Measurements from ENCODE around the gene GLUD1.

GLUD1 gene

DNA sequence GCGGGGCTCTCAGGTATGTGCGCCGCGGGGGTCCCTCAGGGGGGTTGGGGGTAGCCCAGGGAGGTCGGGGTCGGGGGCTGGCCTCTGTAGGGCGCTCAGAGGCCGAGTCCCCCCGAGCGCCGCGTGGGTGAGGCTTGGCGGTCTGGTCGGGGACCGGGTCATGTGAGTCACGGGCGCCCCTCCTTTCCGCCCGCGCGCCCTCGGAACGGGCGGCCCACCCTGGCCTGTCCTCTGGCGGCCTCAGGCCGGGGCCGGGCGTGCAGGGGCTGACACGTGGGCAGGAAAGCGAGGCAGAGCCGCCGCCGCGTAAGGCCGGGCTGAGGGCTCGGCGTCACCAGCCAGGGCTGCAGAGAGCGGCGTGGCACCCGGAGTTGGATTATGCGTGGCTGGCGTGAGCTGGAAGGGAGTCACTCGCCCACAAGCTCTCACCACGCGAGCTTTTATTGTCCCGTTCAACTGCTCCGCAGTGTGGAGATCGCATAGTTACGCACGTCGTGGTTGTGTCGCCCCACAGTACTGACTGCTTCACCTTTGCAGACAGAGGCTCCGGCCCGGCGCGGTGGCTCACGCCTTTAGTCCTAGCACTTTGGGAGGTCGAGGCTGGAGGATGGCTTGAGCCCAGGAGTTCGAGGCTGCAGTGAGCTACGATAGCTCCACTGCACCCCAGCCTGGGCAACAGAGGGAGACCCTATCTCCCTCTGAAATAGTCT lies 748 bp upstream of the GLUD1 start (continued):
- TF ChIP-seq, protein P1, sequence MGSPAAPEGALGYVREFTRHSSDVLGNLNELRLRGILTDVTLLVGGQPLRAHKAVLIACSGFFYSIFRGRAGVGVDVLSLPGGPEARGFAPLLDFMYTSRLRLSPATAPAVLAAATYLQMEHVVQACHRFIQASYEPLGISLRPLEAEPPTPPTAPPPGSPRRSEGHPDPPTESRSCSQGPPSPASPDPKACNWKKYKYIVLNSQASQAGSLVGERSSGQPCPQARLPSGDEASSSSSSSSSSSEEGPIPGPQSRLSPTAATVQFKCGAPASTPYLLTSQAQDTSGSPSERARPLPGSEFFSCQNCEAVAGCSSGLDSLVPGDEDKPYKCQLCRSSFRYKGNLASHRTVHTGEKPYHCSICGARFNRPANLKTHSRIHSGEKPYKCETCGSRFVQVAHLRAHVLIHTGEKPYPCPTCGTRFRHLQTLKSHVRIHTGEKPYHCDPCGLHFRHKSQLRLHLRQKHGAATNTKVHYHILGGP (tag by site-specific recombination; IDR thresholded peaks at IDR 0.05) = no peak
- TF ChIP-seq REPIN1 (tag by site-specific recombination; IDR thresholded peaks at IDR 0.05; ENCODE audit: low read depth) (no peak), ZNF174 (tag by site-specific recombination; IDR thresholded peaks at IDR 0.05) (no peak), OVOL3 (tag by site-specific recombination; IDR thresholded peaks at IDR 0.05) (no peak), ZBTB7A (tag by site-specific recombination; IDR thresholded peaks at IDR 0.05; ENCODE audit: low read depth) (no peak; the same call in 1 of the 2 replicates), ZBTB17 (tag by site-specific recombination; IDR thresholded peaks at IDR 0.05) (peak; percentile 88), ZNF121 (tag by site-specific recombination; IDR thresholded peaks at IDR 0.05) (peak; percentile 95), ZSCAN23 (tag by site-specific recombination; IDR thresholded peaks at IDR 0.05) (no peak), ZNF555 (tag by site-specific recombination; conservative IDR thresholded peaks at IDR 0.05) (no peak), ZNF48 (tag by site-specific recombination; IDR thresholded peaks at IDR 0.05) (no peak), ZNF621 (tag by site-specific recombination; IDR thresholded peaks at IDR 0.05) (no peak), GFI1B (tag by site-specific recombination; IDR thresholded peaks at IDR 0.05) (no peak), ZNF776 (tag by site-specific recombination; IDR thresholded peaks at IDR 0.05; ENCODE audit: borderline replicate concordance) (no peak), MZF1 (tag by site-specific recombination; IDR thresholded peaks at IDR 0.05; ENCODE audit: borderline replicate concordance) (no peak), ZNF239 (tag by site-specific recombination; IDR thresholded peaks at IDR 0.05) (no peak), ZNF837 (tag by site-specific recombination; IDR thresholded peaks at IDR 0.05) (no peak), MYNN (tag by site-specific recombination; IDR thresholded peaks at IDR 0.05; ENCODE audit: borderline replicate concordance) (peak; percentile 33; the same call in 1 of the 2 replicates), SCRT1 (tag by site-specific recombination; IDR thresholded peaks at IDR 0.05; ENCODE audit: borderline replicate concordance) (no peak), ZNF626 (tag by site-specific recombination; IDR thresholded peaks at IDR 0.05) (no peak), ZXDB (tag by site-specific recombination; IDR thresholded peaks at IDR 0.05) (peak; percentile 98), ZNF560 (tag by site-specific recombination; IDR thresholded peaks at IDR 0.05; ENCODE audit: borderline replicate concordance) (no peak), ZBTB1 (tag by site-specific recombination; IDR thresholded peaks at IDR 0.05) (no peak), ZNF221 (tag by site-specific recombination; IDR thresholded peaks at IDR 0.05; ENCODE audit: borderline replicate concordance) (no peak), IKZF3 (tag by site-specific recombination; IDR thresholded peaks at IDR 0.05) (0 out of 2 replicates have a peak, but pooled peaks have one; percentile 19), ZNF366 (tag by site-specific recombination; conservative IDR thresholded peaks at IDR 0.05) (no peak)
- TF ChIP-seq, protein P2, sequence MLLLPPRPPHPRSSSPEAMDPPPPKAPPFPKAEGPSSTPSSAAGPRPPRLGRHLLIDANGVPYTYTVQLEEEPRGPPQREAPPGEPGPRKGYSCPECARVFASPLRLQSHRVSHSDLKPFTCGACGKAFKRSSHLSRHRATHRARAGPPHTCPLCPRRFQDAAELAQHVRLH (tag by site-specific recombination; IDR thresholded peaks at IDR 0.05) = no peak
- TF ChIP-seq, protein P3, sequence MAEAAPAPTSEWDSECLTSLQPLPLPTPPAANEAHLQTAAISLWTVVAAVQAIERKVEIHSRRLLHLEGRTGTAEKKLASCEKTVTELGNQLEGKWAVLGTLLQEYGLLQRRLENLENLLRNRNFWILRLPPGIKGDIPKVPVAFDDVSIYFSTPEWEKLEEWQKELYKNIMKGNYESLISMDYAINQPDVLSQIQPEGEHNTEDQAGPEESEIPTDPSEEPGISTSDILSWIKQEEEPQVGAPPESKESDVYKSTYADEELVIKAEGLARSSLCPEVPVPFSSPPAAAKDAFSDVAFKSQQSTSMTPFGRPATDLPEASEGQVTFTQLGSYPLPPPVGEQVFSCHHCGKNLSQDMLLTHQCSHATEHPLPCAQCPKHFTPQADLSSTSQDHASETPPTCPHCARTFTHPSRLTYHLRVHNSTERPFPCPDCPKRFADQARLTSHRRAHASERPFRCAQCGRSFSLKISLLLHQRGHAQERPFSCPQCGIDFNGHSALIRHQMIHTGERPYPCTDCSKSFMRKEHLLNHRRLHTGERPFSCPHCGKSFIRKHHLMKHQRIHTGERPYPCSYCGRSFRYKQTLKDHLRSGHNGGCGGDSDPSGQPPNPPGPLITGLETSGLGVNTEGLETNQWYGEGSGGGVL (tag by site-specific recombination; IDR thresholded peaks at IDR 0.05) = peak; percentile 73
- TF ChIP-seq, protein P4, sequence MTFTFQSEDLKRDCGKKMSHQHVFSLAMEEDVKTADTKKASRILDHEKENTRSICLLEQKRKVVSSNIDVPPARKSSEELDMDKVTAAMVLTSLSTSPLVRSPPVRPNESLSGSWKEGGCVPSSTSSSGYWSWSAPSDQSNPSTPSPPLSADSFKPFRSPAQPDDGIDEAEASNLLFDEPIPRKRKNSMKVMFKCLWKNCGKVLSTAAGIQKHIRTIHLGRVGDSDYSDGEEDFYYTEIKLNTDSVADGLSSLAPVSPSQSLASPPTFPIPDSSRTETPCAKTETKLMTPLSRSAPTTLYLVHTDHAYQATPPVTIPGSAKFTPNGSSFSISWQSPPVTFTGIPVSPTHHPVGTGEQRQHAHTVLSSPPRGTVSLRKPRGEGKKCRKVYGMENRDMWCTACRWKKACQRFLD (tag by site-specific recombination; IDR thresholded peaks at IDR 0.05) = no peak
- TF ChIP-seq, protein P5, sequence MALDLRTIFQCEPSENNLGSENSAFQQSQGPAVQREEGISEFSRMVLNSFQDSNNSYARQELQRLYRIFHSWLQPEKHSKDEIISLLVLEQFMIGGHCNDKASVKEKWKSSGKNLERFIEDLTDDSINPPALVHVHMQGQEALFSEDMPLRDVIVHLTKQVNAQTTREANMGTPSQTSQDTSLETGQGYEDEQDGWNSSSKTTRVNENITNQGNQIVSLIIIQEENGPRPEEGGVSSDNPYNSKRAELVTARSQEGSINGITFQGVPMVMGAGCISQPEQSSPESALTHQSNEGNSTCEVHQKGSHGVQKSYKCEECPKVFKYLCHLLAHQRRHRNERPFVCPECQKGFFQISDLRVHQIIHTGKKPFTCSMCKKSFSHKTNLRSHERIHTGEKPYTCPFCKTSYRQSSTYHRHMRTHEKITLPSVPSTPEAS (tag by site-specific recombination; IDR thresholded peaks at IDR 0.05) = no peak
- TF ChIP-seq, protein P6, sequence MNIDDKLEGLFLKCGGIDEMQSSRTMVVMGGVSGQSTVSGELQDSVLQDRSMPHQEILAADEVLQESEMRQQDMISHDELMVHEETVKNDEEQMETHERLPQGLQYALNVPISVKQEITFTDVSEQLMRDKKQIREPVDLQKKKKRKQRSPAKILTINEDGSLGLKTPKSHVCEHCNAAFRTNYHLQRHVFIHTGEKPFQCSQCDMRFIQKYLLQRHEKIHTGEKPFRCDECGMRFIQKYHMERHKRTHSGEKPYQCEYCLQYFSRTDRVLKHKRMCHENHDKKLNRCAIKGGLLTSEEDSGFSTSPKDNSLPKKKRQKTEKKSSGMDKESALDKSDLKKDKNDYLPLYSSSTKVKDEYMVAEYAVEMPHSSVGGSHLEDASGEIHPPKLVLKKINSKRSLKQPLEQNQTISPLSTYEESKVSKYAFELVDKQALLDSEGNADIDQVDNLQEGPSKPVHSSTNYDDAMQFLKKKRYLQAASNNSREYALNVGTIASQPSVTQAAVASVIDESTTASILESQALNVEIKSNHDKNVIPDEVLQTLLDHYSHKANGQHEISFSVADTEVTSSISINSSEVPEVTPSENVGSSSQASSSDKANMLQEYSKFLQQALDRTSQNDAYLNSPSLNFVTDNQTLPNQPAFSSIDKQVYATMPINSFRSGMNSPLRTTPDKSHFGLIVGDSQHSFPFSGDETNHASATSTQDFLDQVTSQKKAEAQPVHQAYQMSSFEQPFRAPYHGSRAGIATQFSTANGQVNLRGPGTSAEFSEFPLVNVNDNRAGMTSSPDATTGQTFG (tag by site-specific recombination; IDR thresholded peaks at IDR 0.05; ENCODE audit: borderline replicate concordance) = no peak
- TF ChIP-seq, protein P7, sequence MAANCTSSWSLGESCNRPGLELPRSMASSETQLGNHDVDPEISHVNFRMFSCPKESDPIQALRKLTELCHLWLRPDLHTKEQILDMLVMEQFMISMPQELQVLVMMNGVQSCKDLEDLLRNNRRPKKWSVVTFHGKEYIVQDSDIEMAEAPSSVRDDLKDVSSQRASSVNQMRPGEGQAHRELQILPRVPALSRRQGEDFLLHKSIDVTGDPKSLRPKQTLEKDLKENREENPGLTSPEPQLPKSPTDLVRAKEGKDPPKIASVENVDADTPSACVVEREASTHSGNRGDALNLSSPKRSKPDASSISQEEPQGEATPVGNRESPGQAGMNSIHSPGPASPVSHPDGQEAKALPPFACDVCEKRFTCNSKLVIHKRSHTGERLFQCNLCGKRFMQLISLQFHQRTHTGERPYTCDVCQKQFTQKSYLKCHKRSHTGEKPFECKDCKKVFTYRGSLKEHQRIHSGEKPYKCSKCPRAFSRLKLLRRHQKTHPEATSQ (tag by site-specific recombination; IDR thresholded peaks at IDR 0.05) = peak; percentile 72; the same call in 1 of the 2 replicates
